AG09309 (cell line): ENCODE data around the gene PTPN7.

Experiments
- DNase-seq: peaks from one replicate; pipeline ENCODE4 v3.0.0-alpha.2; 2010; ENCODE audit warnings: low read depth
- H3K4me3 ChIP-seq: 2 replicates; pipeline ENCODE4 v1.5.1; 2011; ENCODE audit warnings: mild to moderate bottlenecking, low read depth, low read length, moderate library complexity; ENCODE audit not compliant: control insufficient read depth
- CTCF ChIP-seq: IDR thresholded peaks from 2 replicates; pipeline ENCODE4 v1.5.1; 2011; ENCODE audit warnings: mild to moderate bottlenecking, low read depth, low read length, inconsistent platforms; ENCODE audit not compliant: insufficient read depth, control insufficient read depth; ENCODE audit errors: missing control alignments

PTPN7 gene

GRCh38 chr1:202130816-202131522 is 29.4 kb downstream of the PTPN7 start:
- H3K4me3 ChIP-seq = no peak overlapping the region
- no peak for TF ChIP-seq CTCF
- no peak for DNase-seq

GRCh38 chr1:202130297-202130721 is 30.1 kb downstream of the PTPN7 start:
- H3K4me3 ChIP-seq = no peak overlapping the region
- no peak for DNase-seq
- no peak for TF ChIP-seq CTCF

DNA sequence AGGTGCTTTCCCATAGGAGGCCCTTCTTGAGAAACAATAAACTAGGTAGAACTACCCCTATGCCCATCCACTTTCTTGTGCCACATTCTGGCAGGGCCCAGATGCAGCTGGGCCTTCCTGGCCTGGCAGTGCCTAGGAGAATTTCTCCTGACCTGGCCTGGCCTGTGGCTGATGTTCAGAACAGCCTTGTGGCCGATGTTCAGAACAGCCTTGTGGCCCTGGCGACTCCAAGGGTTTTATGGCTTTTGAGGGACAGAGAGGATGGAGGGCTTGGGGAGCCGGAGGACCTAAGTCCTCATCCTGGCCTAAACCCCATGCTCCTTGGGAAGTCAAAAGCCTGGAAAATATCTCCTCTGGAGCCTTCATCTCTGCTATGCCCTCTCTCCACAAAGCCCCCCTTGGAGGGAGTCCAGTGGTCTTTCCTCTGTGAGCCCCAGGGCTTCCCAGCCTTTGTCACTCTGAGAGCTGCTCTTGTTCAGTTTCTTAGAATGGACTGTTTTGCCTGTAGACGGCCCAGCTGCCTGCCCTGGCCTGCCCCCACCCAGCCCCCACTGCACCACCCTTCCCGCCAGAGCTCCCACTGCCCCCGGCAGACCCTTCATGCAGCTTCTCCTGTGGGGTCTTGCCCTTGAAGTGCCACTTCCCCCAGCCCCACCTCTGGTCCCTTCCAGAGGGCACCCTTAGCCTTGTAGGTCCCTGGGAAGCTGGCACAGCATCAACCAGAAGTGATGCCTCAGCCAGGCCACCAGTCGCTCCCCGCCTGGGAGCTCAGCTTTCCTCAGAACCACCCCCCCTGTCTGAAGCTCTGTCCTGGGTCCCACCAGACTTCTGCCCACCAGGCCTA is 30.7 kb downstream of the PTPN7 start:
- TF ChIP-seq CTCF = no peak
- H3K4me3 ChIP-seq = no peak overlapping the region
- DNase-seq = no peak

DNA sequence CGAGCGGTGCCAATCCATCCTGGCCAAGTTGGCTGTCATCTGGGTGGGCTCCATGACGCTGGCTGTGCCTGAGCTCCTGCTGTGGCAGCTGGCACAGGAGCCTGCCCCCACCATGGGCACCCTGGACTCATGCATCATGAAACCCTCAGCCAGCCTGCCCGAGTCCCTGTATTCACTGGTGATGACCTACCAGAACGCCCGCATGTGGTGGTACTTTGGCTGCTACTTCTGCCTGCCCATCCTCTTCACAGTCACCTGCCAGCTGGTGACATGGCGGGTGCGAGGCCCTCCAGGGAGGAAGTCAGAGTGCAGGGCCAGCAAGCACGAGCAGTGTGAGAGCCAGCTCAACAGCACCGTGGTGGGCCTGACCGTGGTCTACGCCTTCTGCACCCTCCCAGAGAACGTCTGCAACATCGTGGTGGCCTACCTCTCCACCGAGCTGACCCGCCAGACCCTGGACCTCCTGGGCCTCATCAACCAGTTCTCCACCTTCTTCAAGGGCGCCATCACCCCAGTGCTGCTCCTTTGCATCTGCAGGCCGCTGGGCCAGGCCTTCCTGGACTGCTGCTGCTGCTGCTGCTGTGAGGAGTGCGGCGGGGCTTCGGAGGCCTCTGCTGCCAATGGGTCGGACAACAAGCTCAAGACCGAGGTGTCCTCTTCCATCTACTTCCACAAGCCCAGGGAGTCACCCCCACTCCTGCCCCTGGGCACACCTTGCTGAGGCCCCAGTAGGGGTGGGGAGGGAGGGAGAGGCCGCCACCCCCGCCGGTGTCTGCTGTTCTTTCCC is 32.4 kb downstream of the PTPN7 start:
- no peak for DNase-seq
- no peak for TF ChIP-seq CTCF

DNA sequence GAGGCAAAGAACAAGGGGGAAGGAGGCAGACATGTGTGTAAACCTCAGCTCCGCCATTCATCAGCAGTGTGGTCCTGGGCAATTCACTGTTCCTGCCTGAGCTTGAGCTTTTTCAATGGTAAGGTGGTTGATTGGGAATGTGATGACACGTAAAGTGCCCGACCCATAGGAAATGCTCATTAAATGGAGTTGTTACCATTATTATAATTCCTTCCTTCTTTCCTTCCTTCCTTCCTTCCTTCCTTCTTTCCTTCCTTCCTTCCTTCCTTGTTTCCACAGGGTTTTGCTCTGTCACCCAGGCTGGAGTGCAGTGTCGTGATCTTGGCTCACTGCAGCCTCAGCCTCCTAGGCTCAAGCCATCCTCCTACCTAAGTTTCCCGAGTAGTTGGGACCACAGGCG is 33.3 kb downstream of the PTPN7 start:
- no peak overlapping the region for H3K4me3 ChIP-seq
- no peak for DNase-seq
- no peak for TF ChIP-seq CTCF

More for the DNA sequence above, 32.4 kb downstream of the PTPN7 start:
- H3K4me3 ChIP-seq = no peak overlapping the region

DNA sequence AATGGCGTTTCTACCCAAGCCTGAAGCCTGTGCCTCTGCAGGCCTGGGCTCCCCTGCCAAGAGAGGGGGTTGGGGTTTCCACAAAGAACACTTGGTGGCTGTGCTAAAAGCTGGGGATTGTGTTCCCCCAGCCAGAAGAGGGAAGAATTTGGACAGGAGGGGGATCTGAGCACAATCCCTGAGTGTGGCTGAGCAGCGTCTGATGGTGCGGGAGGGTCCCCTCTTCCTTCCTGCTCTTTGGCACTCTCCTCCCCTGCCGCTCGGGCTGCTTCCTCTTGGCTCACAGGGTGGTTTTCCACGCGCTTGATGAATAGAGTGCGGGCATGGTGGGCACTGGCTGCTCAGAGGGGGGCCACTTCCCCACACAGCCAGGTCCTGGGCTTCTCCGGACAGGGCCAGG is 34.0 kb downstream of the PTPN7 start:
- no peak for DNase-seq
- TF ChIP-seq CTCF = no peak
- H3K4me3 ChIP-seq = no peak overlapping the region
